Measurements from ENCODE around the gene SATL1.
A peak's percentile ranks its signal among the peaks of the same experiment; 100 is the strongest.
"Not testable (repeated sequence)": the region's sequence is repeated elsewhere in the genome, so short reads cannot be mapped to it uniquely, and the experiment has no call there.

SATL1 gene, protein sequence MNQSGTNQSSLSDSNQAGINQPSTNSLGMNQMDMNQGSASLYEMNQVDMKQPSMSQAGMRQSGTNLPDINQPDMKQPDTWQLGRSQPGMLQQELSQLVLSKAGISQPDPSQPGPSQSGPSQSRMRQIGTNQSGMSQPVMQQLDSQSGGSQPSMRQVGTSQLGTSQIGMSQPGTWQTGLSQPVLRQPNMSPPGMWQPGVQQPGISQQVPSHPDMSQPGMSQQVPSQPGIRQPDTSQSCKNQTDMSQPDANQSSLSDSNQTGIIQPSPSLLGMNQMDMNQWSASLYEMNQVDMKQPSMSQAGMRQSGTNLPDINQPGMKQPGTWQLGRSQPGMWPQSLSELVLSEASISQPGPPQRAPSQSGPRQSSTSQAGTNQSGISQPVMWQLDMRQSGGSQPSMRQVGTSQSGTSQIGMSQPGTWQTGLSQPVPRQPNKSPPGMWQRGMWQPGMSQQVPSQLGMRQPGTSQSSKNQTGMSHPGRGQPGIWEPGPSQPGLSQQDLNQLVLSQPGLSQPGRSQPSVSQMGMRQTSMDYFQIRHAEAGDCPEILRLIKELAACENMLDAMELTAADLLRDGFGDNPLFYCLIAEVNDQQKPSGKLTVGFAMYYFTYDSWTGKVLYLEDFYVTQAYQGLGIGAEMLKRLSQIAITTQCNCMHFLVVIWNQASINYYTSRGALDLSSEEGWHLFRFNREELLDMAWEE

GRCh38 chrX:85243761-85244449 is at the start of gene SATL1, which contains the start of gene ZNF711:
Gene SATL1, minus strand, starts transcription at chrX:85243779. Its CDS starts 134,811 bp downstream, at chrX:85108968.
Gene ZNF711, plus strand, starts transcription at chrX:85243991. Its CDS starts 3,582 bp downstream, at chrX:85247573.
- DNase-seq, result peak; percentile 19 to 26

DNA sequence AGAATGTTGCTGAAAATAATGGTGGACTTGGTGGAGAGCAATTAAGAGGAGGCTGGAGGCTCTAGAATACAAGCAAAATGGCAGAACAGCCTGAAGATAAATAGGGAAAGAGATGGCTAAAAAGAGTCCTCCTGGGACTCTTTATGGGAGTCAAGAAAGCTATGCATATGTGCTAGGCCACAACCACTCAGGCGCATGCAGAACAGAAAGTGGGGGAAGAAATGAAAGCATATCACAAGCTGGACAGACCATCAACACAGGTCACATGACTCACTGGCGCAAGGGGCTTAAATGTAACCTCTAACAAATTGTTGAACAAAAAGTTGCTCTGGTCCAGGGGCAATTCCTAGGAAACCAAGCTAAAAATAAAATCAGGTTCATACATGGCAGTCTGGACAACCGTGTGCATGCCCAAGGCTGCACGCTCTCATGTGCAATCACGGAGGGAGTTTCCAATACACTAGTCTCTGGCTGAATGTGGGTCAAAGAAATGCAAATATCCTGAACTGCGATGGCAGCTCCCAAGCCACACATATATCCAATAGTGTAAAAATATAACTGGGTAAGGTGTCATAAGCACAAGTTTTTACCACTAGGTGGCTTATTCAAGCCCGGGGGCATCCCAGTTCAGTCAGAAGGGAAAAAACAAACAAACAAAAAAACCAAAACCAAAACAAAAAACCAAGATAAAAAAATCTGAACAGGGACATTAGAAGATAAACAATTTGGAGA is 45.6 kb upstream of the SATL1 start:
- no peak for DNase-seq

- not testable (repeated sequence) for DNase-seq
Observed at GRCh38 chrX:85285286-85285685, 41.7 kb upstream of the SATL1 start.

DNA sequence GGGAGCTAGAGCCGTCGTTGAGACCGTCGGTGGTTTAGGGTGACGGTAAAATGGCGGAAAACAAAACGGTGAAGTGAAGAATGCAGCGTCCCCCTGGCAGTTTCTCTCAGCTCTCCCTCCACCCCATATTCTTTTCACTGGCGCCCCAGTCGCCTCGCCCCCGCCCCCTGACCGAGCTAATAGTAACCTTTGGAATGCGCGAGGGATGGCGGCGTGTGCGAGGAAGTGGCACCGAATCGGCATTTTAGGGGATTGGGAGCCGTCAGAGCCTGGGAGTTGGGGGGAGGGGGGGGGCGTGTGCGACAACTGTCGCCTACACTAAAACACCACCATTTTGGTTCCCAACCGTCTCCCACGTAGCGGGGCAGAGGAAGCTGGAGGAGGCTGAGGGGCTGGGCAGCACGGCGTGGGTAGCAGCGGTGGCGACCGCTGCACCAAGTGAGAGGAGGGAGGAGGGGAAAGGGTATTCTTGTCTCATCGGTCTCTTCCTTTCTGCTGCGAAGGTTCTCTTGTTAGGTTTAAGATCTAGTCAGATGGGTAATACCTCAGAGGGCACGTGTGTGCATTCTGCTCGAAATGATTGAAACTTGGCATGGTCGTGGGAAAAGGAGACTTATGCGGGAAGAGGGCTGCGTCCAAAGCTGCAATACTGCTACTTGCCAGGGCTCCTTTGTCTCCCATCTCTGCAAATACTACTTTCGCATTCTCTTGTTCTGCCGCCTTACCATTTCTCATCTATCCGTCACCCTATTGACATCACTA is 1.1 kb upstream of the SATL1 start:
- peak; percentile 16 to 18 for DNase-seq

GRCh38 chrX:85243155-85243554 is 424 bp downstream of the SATL1 start:
- no peak for DNase-seq

DNA sequence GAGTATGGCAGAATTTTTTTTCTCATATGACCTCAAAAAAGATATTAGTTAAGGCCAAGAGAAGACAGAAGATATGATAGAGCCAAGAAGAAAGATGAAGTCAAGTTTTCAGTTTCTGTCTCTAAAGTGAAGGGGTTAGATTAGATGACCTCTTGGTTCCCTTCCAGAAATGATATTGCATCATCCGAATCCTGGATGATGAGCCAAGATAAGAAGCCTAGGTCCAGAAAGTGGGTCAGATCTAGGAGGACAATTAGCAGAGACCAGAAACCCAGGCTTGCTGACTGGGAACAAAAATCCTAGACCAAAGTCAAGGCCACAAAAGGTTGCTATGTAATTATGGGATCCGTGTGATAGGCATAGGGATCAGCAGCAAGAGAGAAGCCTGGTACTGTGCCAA is 20.2 kb downstream of the SATL1 start:
- DNase-seq, result no peak

GRCh38 chrX:85221361-85221760 is 22.2 kb downstream of the SATL1 start:
- no peak for DNase-seq

- DNase-seq, result no peak
Observed at GRCh38 chrX:85215946-85216345, 27.6 kb downstream of the SATL1 start.

- no peak for DNase-seq
Observed at GRCh38 chrX:85213792-85214530, 29.6 kb downstream of the SATL1 start.

- DNase-seq, result no peak
Observed at GRCh38 chrX:85203461-85203970, 40.1 kb downstream of the SATL1 start.

- DNase-seq, result no peak
Observed at GRCh38 chrX:85196319-85196718, 47.3 kb downstream of the SATL1 start.

DNA sequence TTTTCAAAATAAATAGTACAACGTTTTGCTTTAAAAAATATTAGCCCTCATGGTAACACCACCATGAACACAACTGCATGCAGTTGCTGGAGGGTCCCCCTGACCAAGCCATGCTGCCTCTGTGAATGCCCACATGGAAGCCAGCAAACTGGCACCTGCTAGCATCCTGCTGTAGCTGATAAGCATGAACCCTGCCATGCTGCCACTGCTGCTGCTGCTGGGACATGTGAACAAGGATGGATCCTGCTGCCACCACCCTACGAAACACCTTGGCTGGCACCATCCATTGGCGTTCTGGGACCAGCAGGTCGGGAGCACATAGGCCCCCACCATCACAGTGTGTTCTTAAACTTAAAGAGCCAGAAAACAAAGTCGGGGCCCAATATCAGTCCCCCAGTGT is 83.9 kb downstream of the SATL1 start:
- DNase-seq, result no peak

GRCh38 chrX:85140964-85141363 is 102.6 kb downstream of the SATL1 start:
- no peak for DNase-seq

GRCh38 chrX:85139422-85139821 is 104.2 kb downstream of the SATL1 start:
- DNase-seq, result no peak

DNA sequence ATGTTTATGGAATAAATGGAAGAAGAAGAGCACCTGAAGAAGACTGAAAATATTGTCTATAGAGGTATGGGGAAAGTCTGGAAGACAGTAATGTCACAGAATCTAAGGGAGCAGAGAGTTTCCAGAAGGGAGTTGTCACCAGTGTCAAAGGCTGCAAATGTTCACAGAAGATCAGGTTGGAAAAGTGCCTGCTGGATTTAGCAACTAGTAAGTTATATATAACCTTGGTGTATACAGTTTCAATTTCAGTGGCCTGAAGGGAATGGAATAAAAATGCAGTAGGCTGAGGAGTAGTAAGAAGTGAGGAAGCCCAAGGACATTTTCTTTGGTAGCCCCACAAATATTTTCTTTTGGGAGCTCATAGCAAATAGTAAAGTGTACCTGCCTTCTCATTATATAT is 107.2 kb downstream of the SATL1 start:
- no peak for DNase-seq

GRCh38 chrX:85115252-85115651 is 128.3 kb downstream of the SATL1 start:
- no peak for DNase-seq

- DNase-seq, result no peak
Observed at GRCh38 chrX:85114776-85115175, 128.8 kb downstream of the SATL1 start.

DNA sequence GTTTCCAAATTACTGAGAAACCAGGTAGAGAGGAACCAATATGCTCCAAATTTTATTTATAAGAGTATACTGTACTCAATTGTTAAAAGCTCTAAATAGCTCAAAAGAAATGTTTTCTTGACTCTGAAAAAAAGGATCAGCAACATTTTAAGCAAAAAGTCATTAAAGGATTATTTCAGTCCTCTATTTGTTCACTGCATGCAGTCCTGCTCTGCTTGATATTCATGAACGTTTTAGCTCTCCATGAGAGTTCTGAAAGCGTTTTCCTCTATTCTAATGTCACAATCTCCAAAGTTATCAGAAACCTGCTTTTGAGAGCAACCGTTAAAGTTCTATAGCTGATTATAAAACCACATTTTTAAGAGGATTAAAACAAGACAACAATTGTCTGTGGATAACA is 129.4 kb downstream of the SATL1 start:
- DNase-seq, result no peak

DNA sequence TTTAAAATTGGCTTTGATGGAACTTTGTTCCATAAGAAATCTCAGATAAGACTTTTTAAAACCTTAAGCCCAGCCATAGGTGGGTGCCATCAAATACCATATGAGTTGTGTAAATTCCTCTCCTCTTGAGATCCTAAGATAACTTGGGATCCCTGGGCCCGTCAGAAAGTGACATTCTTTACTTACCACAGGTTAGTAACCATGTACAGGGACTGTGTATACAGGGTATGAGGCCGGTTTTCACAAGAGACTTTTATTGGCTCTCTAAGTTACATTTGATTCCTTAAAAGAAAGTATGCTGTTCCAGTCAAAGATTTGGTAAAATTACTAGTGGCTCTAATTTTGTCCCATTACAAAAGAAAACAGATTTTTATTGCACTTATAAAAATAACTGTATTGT is 129.8 kb downstream of the SATL1 start:
- DNase-seq, result no peak

DNA sequence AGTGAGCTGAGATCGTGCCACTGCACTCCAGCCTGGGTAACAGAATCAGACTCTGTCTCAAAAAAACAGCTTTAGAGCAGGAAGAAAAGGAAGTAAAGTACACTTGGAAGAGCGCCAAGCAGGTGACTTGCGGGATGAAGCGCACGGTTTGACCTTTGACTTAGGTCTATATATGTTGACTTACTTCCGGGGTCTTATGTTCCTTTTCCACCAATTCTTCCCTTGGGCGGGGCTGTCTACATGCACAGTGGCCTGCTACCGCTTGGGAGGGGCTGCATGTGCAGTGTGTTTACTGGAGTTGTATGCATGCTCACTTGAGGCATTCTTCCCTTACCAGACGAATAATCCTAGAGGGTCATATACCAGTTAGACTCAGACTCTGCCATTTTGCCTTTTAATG is 131.3 kb downstream of the SATL1 start:
- DNase-seq, result no peak

DNA sequence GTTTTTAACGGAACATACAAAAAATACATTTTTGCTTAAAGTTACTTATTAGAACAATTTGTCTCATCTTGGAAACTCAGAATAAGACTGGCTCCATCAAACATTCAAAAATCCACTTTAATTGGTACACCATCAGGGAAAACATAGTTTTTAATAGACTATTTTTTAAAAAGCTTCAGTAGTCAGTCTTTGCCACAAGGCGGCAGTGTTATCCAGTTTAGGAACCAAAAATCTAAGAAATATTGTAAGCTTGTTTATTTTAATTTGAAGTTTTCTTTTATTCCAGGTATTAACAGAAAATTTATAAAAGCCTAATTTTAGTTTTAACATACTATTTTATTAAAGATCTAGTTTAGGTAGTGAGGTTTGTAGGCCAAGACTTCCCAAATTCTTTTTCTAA is 132.2 kb downstream of the SATL1 start:
- DNase-seq, result no peak
